Peyer's patch (tissue), 4 donors: ENCODE data around the gene ZIC4. TPM values are rescaled to one million over a fixed set of nuclear protein-coding genes. Genes with fewer than 3 reads are reported as not detected.
A peak's percentile ranks its signal among the peaks of the same experiment; 100 is the strongest.

ENCODE experiments used
- DNase-seq, 3 donors: peaks; one replicate each; pipeline ENCODE4 v3.0.0-alpha.2; 2017 to 2019
- H3K27ac ChIP-seq, 4 donors: fragments of 200-600 bp; sonication (generic); one replicate each; pipeline ENCODE4 v1.5.1; 2016 to 2019
- H3K27me3 ChIP-seq, 2 donors: fragments of 200-600 bp; sonication (generic); one replicate each; pipeline ENCODE4 v1.5.1; 2019
- H3K36me3 ChIP-seq, 3 donors: fragments of 200-600 bp; sonication (generic); one replicate each; pipeline ENCODE4 v1.5.1; 2016 to 2019
- H3K4me1 ChIP-seq, 4 donors: fragments of 200-600 bp; sonication (generic); one replicate each; pipeline ENCODE4 v1.5.1; 2016 to 2019
- H3K4me3 ChIP-seq, 4 donors: fragments of 200-600 bp; sonication (generic); 1 replicate in 3 of 4; 2 replicates in 1 of 4; pipeline ENCODE4 v1.5.1; 2016 to 2019; ENCODE audit warnings: mild to moderate bottlenecking in 1 of 4
- H3K9me3 ChIP-seq, 4 donors: fragments of 200-600 bp; sonication (generic); one replicate each; pipeline ENCODE4 v1.5.1; 2016 to 2019; ENCODE audit warnings: mild to moderate bottlenecking in 1 of 4
- POLR2A ChIP-seq, 2 donors: fragments of 450-650 bp; IDR thresholded peaks; one replicate each; pipeline ENCODE4 v1.5.1; 2017; ENCODE audit warnings: antibody characterized with exemption in 2 of 2, mild to moderate bottlenecking in 2 of 2, moderate library complexity in 2 of 2
- total RNA-seq, 4 donors: library from RNA; depleted of rRNA; stranded (reverse); fragments of >200 nt; gene quantifications; one replicate each; pipeline ENCODE4 v1.1.0, GENCODE V29; 2016
- TF ChIP-seq, protein P1 (sequence below), 6 experiments: fragments of 450-650 bp in 4 of 6; fragments of 200-600 bp in 2 of 6; sonication (generic) in 1 of 6; IDR thresholded peaks; one replicate each; pipeline ENCODE4 v1.5.1; 2017 to 2019; ENCODE audit warnings: antibody characterized with exemption in 6 of 6, mild to moderate bottlenecking in 3 of 6, moderate library complexity in 1 of 6

Gene ZIC4
- total RNA-seq, 4 donors from 2014 or later, result not detected

DNA sequence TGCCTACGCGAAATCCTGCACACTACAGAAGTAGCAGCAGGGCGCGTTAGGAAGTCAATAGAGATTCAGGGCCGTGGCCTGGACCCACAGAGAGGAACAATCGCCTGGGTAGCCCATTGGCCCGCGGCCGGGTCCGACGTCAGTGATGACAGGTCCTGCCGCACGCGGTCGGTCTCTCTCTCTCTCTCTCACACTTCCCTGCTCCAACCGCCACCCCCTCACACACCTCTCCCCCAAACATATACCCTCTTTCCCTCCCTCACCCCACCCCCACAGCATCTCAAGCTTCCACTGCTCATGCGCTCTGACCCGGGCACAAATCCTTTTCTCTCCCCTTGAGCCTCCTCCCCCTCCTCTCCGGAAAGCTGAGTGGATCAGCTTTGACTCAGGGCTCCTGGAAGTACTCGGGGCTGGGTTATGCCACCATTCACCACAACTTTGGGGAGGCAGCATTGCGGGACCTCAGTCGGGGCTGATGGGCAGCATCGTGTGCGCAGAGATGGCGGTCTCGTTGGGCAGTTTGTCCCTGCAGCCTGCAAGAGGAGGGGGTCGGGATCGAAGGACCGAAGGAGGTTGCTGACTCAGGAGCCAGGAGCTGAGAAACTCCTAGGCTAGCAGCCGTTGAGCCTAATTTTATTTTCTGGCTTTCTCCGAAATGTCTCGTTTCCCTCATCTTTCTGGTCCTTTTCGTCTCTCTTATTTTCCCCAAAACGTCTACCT lies 9.0 kb downstream of the ZIC4 start:
- Histone ChIP-seq H3K9me3 (peaks cover 0 to 6% (median 0%) of the 10 kb centered on the region in 4 donors), H3K27me3 (peaks cover 0 to 43% of the 10 kb centered on the region in 2 donors), H3K27ac (no peak overlapping the region), H3K4me3 (no peak overlapping the region), H3K36me3 (no peaks in the 10 kb centered on the region), H3K4me1 (peaks cover 0 to 18% (median 0%) of the 10 kb centered on the region in 4 donors)
- no peak for DNase-seq
- TF ChIP-seq POLR2A (IDR thresholded peaks at IDR 0.05), result no peak
- TF ChIP-seq, protein P1, sequence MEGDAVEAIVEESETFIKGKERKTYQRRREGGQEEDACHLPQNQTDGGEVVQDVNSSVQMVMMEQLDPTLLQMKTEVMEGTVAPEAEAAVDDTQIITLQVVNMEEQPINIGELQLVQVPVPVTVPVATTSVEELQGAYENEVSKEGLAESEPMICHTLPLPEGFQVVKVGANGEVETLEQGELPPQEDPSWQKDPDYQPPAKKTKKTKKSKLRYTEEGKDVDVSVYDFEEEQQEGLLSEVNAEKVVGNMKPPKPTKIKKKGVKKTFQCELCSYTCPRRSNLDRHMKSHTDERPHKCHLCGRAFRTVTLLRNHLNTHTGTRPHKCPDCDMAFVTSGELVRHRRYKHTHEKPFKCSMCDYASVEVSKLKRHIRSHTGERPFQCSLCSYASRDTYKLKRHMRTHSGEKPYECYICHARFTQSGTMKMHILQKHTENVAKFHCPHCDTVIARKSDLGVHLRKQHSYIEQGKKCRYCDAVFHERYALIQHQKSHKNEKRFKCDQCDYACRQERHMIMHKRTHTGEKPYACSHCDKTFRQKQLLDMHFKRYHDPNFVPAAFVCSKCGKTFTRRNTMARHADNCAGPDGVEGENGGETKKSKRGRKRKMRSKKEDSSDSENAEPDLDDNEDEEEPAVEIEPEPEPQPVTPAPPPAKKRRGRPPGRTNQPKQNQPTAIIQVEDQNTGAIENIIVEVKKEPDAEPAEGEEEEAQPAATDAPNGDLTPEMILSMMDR (IDR thresholded peaks at IDR 0.05), result no peak

DNA sequence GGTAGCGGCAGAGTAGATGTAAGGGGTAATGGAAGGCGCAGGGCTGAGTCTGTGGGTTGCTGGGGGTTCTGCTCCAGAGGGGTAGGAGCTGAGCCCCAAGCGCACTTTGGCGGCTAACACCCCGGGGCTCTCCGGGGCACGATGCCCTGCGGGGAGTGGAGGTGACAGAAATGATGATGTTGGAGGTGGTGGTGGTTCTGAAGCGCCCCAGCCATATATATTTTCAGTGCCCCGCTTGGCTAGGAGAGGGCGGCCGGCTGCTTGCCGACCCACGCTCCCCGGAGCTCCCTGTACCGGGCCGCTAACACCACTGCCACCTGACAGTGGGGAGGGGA lies 9.7 kb downstream of the ZIC4 start:
- Histone ChIP-seq H3K4me1 (peaks cover 0 to 18% (median 0%) of the 10 kb centered on the region in 4 donors), H3K27me3 (peaks cover 0 to 50% of the 10 kb centered on the region in 2 donors), H3K27ac (no peak overlapping the region), H3K9me3 (peaks cover 0 to 7% (median 1%) of the 10 kb centered on the region in 4 donors), H3K4me3 (no peak overlapping the region), H3K36me3 (no peaks in the 10 kb centered on the region)
- no peak for DNase-seq
- TF ChIP-seq, protein P1 (IDR thresholded peaks at IDR 0.05), result no peak
- TF ChIP-seq POLR2A (IDR thresholded peaks at IDR 0.05), result no peak

DNA sequence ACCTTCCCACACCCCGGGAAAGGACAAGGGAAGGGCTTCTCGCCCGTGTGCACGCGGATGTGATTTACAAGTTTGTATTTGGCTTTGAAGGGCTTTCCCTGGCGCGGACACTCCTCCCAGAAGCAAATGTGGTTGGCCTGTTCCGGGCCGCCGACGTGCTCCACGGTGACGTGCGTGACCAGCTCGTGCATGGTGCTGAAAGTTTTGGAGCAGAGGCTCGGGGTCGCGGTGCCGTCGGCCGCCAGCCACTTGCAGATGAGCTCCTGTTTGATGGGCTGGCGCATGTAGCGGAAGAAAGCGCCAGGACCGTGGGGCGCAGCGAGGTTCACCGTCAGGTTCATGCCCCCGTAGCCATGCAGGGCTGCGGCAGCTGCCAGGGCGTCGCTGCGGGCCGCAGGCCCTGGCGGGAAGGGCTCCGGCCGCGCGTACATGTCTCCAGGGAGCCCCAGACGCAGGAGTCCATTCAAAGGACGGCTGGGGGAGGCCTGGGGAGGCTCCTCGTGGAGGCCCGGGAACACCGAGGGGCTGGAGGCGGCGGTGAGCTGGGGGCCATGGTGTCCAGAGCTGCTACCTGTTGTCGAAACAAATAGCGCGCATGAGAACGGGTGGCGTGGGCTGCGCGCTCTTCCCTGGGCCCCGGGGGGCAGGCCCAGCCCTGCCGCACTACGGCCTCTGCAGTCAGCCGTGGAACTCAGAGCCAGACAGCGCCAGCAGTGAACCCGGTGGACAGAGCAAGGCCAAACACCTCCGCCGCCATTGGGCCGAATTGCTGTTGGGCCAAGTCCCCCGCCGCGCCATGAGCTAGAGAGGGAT lies 10.2 kb downstream of the ZIC4 start:
- peaks cover 0 to 18% (median 0%) of the 10 kb centered on the region in 4 donors for H3K4me1 ChIP-seq
- H3K27me3 ChIP-seq, result peaks cover 0 to 55% of the 10 kb centered on the region in 2 donors
- peaks cover 0 to 7% (median 3%) of the 10 kb centered on the region in 4 donors for H3K9me3 ChIP-seq
- DNase-seq, result no peak
- TF ChIP-seq, protein P1 (IDR thresholded peaks at IDR 0.05), result no peak
- no peak for TF ChIP-seq POLR2A (IDR thresholded peaks at IDR 0.05)
- no peak overlapping the region for H3K27ac ChIP-seq
- H3K36me3 ChIP-seq, result no peaks in the 10 kb centered on the region
- H3K4me3 ChIP-seq, result no peak overlapping the region

DNA sequence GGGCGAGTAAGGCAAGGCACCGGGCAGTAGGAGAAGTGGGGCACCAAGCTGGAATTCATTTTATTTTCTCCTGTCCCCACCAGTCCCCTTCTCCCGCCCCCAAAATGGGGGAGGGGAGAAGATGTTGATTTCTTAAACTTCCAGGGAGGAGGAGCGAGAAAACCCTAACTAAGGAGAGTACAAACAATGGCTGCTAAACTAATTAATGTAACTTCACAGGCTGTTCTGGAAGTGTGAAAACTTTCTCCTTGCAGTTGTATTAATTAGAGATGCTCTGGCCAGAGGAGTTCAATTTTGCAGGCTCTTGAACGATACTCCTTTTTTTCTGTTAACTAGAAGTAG lies 11.5 kb downstream of the ZIC4 start:
- TF ChIP-seq, protein P1 (IDR thresholded peaks at IDR 0.05), result no peak
- TF ChIP-seq POLR2A (IDR thresholded peaks at IDR 0.05), result no peak
- H3K27me3 ChIP-seq, result peaks cover 0 to 66% of the 10 kb centered on the region in 2 donors
- H3K27ac ChIP-seq, result no peak overlapping the region
- no peaks in the 10 kb centered on the region for H3K36me3 ChIP-seq
- peaks cover 0 to 7% (median 3%) of the 10 kb centered on the region in 4 donors for H3K9me3 ChIP-seq
- peaks cover 0 to 18% (median 0%) of the 10 kb centered on the region in 4 donors for H3K4me1 ChIP-seq
- no peak for DNase-seq
- H3K4me3 ChIP-seq, result no peak overlapping the region

DNA sequence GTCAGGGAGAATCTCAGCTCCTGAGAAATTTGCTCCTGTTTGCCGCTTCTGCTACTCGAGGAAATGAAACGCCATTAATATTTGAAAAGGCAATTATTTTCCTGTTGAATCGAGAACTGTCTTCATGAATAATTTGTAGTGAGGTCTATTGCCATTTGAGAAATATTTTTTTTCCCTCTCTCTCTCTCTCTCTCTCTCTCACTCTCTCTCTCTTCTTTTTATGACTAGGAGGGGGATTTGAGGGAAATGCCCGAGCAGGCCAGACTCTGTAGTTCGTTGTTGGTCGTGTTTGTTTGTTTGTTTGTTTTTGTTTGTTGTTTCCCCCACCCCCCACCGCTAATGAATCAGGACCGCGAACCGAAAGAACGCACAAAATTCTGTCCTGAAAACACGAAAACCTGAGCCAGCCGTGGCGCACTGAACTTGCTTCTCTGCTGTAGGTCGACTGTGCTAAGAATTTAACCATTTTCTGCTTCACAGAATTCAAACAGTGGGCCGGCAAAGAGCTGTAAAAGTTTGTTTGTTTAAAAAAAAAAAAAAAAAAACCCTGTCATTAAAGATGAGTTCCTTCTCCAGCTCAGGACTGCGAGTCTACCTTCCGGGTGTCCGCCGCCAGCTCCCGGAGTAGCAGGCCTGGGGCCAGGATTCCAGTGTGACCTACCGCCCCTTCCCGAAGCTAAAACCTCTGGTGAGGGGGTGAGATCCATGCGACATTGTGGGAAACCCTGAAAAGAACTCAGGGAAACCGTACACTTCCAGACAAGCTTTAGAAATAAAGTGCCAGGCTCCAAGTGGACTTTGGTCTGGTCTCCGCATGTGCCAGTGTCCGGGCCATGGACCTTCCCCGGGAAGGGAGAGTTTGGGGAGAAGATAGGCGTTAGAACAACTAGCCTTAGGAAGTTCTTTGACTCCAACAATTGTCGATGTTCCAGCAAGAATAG lies 12.1 kb downstream of the ZIC4 start:
- TF ChIP-seq POLR2A (IDR thresholded peaks at IDR 0.05), result no peak
- TF ChIP-seq, protein P1 (IDR thresholded peaks at IDR 0.05), result no peak
- H3K27ac ChIP-seq, result no peak overlapping the region
- H3K36me3 ChIP-seq, result no peaks in the 10 kb centered on the region
- H3K9me3 ChIP-seq, result peaks cover 0 to 7% (median 3%) of the 10 kb centered on the region in 4 donors
- DNase-seq, result no peak
- H3K4me1 ChIP-seq, result peaks cover 0 to 18% (median 0%) of the 10 kb centered on the region in 4 donors
- H3K27me3 ChIP-seq, result peaks cover 0 to 72% of the 10 kb centered on the region in 2 donors
- peak overlapping the region in 2 of 4 donors; percentile 34 to 39 for H3K4me3 ChIP-seq
